Activated CD4-positive, CD25-positive, alpha-beta regulatory T cell treated with anti-CD3 and anti-CD28 coated beads, Interleukin-2, amount 50 U/mL, for 16 hours (primary cell): ENCODE results near the gene CBY1.

ENCODE experiments used
- DNase-seq: peaks from one replicate; pipeline ENCODE4 v3.0.0-alpha.2; 2020; ENCODE audit warnings: low read depth, low spot score

The CBY1 gene

DNA sequence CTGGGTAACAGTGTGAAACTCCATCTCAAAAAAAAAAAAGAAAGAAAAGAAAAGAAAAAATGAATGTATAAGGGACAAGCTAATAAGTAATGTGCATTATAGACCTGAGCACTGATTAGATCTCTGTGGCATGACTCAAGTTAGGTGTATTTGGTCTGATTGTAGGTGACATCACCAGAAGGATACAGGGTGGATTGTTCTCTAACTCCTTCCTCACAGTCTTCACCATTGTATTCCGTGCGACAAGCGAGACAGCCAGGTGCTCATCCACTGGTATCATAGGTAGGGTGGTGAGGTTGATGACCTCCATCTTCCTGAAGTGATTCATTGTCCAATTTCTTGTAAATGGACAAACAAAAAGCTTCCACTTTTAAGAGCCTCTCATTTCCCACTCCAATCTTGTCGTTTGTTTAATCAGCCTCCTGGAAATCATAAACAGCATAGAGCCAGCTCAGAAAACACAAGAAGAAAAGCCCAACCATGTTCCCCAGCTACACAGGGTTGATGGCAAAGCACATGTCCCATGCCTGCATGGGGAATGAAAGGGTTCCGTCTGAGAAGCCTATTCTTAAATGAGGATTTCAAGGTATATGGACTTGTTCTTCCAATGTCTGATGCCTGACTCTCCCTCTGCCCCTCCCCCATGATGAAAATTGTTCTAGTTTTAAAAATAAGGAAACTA is 6.5 kb upstream of the CBY1 start:
- no peak for DNase-seq

DNA sequence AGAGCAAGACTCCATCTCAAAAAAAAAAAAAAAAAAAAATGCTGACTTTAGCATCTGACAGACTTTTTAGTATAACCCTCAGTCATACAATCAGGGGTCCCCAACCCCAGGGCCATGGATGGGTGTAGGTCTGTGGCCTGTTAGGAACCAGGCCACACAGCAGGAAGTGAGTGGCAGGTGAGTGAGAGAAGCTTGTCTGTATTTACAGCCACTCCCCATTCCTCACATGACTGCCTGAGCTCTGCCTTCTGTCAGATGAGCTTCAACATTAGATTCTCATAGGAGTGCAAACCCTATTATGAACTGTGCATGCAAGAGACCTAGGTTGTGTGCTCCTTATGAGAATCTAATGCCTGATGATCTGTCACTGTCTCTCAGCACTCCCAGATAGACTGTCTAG is 3.6 kb upstream of the CBY1 start:
- DNase-seq: no peak

DNA sequence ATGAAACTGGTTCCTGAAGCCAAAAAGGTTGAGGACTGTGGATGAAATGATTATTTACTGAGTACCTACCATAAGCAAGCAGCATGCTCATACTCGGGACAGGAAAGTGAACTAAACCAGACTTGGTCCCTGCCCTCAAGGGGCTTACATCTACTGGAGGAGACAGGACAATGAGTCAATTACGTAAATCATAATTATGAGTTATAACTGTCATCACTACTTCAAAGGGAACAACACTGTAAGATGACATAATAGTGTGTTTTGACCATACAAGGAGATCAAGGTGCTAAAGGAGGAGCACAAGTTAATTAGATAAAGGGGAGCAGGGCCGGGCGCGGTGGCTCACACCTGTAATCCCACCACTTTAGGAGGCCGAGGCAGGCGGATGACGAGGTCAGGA is 2.7 kb upstream of the CBY1 start:
- DNase-seq: no peak

DNA sequence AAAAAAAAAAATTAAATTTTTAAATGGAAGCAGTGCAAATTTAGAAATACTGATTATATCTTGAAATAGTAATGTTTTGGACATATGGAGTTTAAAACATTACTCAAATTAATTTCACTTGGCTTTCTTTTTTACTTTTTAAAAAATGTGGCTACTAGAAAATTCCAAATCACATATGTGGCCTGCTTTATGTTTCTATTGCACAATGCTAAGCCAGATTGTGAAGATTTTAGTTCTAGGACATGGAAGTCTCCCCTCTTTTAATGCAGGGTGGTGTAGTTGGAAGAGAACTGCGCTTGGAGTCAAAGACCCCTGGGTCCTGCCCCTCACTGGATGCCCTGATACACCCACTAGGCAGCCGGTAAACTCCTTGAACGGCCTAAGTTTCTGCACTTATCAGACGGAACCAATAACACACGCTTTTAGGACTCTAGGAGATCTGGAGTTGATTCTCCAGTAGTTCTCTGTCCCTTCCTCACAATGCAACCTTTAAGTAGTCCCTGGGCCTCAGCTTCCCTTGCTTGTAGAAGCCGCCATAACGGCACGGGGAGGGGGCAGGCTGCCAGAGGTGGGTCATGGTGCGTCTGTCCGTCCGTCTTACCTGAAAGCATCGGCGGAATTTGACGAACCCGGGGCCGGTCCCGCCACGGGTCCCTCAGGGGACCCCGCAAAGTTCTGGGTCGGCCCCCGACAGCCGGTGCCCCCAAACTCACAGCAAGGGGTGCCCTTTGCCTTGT is 751 bp upstream of the CBY1 start:
- DNase-seq: no peak

DNA sequence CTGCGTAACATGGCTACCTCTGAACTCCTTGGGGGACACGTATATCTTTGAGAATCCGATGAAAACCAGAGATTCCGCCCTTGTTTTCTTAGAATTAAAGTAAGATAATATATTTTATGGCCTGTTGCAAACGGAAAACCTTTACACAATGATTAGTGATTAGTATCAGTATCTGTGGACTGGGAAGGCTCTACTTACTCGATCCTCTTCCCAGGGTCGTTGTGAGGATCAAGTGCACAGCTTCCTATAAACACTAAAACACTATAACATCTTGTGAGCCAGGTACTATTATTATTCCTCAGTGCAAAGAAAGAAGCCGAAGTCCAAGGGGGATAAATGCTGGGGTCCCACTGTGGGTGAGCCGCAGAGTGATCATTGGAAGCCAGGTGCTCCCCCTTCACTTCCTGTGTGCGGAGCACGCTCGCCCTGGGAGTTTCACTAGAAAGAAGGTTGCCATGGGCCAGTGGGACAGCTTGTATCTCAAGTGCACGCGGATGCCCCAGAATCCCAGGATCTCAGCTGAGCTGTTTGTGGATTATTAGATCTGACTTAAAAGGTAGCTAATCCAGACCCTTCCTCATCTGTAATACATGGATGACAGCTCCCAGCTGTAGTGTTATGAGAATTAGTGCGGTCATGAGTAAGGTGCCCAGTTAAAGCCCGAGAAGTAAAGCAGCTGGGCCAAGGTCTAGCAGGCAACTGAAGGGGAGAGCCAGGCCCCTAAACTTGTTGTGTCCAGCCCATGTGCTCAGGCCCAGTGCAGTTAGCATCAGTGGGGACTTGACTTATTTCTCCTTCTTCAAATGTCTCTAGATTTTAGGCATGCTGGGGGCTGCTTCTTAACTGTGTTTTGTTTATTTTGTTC is 839 bp downstream of the CBY1 start:
- DNase-seq: no peak

DNA sequence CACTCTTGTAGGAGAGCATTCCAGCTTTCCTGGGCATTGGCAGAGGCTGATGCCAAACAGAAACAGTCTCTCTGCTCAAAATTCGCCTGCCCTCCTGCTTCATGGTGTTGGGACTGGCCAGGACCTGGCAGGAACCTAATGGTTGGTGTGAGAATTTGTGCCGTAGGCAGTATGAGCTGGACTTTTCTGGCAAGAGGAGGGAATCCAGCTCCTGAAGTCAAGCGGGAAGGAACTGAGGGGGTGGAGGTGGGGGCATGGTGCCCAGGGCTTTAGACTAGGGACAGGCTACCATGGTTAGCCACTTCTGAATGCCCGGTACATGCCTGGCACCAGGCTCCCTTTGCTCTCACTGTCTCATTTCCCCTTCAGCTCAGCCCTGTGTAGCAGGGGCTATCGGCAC is 18.4 kb downstream of the CBY1 start:
- DNase-seq: no peak

DNA sequence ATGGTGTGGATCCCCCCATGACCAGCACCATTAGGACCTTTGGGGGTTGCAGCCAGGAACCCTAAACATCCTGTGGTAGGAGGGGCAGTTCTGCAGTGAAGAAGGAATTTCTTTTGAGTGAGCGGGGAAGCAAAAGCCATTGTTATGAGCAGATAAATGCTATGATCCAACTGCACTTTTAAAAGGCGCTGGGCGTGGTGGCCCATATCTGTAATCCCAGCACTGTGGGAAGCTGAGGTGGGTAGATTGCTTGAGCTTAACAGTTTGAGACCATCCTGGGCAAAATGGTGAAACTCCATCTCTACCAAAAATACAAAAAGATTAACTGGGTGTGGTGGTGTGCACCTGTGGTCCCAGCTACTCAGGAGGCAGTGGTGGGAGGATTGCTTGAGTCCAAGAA is 19.4 kb downstream of the CBY1 start:
- no peak for DNase-seq

DNA sequence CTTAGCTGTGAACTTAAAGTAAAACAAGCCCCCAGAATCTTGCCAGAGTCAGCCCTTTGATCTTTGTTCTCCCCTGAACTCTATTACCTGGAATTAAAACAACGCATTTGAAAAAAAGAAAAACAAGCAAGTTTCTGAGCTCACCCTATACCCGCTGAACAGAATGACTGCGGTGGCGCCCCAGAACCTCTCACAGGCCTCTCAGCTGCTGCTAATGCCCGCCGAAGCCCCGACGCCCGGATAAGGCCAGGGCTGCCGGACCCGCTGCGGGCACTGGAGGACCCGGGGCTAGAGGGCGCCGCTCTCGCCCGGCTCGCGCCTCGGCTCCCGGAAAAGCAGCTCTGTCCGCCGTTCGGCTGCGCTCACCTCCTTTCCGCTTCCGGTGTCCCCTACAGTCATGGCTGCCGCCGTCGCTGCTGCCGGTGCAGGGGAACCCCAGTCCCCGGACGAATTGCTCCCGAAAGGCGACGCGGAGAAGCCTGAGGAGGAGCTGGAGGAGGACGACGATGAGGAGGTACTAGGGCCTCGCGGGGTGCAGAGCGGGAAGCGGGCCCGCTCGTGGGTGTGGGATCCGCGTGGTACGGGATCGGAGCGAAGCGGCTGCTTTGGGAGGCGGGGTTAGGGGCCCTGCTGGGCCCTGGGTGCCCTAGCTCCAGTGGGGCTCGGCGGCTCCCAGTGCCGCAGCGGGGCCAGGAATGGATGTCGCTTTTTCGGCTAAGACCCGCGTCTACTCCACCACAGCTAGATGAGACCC is 25.3 kb downstream of the CBY1 start, which contains the start of gene TOMM22:
Gene TOMM22 (plus strand): TSS at position 376 of the 754 bp plus-strand sequence. CDS start 22 bp downstream, at position 398.
- DNase-seq: peak; percentile 71

DNA sequence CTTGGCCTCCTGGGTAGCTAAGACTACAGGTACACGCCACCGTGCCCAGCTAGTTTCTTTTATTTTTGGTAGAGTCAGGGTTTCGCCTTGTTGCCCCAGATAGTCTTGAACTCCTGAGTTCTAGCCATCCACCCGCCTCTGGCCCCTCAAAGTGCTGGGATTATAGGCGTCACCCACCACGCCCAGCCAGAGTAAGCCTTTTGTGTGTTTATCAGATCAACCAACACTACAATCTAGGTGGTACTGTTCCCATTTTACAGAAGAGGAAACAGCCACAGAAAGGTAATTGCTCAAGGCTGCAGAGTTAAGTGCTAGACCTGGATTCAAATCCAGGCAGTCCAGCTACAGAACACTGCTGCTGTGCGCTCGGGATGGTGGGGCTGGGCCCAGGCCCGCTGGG is 28.5 kb downstream of the CBY1 start:
- DNase-seq: no peak

DNA sequence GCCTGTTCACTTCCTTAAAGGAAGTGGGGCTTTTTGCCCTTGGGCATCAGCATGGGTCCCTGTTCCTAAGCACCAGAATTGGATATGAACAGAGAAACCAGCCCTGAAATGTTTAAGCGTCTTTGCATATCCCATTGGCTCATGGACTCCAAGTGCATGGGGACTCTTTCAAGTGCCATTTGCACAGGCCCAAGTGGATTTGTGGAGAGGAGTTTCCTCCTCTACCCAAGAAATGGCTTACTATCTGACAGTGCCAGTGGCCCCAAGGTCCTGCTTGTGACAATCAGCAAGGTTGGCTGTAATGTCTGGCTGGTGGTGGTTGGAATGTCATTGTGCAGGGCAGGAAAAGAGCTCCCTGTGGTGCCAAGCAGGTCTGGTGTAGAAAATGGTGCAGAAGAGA is 29.3 kb downstream of the CBY1 start:
- DNase-seq: no peak

DNA sequence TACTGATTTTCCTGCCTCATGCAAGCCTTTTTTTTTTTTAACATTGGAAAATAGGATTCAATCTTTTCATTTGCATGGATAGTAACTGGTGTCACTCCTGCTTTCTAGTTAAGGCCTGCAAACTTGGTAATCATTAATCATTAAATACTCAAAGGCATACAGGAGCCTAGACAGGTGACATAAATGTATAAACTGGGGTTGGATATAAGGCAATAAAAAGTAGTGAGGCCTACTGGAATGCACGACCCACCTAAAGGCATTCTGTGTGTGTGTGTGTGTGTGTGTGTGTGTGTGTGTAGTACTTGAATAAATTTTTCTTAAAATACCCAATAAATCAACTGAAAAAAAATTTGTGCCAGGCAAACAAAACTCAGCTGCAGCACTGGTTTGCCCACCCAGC is 33.2 kb downstream of the CBY1 start:
- no peak for DNase-seq

DNA sequence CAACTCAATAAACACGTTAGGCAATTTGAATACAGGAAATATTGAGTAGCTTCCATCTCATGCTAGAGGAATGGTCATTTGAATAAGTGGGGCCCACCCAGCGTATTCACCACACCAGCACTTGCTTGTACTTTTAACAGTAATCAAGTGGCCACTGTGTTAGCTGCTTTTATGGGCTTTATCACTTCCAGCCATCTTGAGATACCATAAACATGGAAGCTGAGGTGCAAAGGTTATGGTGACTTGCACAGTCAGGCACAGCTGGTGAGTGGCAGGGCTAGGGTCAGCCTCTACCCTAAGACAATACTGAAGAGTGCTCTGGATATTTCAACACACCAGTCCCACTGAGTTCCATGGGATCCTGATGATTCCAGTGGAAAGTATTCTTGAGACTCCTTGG is 37.6 kb downstream of the CBY1 start:
- no peak for DNase-seq

DNA sequence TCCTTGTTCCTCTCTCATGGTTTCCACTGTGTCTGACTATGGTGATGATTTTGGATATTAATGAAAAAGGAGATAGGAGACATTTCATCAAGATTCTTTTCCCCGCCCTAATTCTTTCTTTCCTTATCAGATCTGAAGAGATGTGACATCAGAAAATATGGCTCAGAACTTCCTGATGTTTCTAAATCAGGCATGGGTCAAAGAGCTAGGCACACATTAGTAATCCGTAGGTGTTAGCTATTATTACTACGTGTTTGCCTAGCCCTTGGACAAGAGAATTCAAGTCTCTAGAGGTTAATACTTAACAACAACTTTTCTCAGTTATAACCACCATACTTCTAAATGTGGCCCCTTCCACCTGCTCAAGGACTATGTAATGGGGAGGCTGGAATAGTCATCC is 38.5 kb downstream of the CBY1 start:
- DNase-seq: no peak

DNA sequence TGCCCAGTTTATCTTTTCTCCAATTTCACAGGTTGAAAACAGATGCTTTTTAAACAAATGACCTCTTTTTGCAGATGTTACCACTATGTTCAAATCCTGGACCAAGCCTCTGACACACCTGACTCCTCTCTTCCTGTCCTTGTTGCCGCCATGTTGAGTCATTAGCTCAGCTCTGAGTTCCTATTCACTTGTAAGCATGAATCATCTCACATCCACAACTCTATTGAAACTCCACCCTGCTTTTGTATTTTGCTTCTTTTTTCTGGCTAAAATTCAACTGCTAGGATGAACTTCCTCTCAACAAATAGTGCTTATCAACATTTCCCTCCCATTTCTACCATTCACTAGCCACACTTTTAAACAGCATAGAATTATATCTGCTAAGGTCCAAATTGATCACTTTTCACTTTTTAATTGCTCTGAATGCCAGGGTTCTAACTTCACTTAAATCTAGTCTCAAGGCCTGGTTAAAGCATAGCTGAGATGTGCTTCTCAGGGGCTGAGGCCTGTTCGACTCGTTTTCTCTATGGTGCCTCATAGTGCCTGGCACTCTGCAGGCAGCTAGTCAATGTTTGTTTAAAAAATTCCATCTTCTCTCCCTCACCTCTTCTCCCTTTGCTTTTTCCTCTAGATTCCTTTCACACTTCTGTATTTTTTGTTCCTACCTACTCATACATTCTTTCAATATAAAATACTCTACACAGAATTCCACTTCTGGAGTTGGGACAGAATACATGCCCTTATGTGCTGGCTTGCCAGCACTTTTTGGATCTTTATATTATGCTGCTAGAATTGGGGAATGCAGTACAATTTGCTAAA is 40.4 kb downstream of the CBY1 start:
- DNase-seq: peak; percentile 22

DNA sequence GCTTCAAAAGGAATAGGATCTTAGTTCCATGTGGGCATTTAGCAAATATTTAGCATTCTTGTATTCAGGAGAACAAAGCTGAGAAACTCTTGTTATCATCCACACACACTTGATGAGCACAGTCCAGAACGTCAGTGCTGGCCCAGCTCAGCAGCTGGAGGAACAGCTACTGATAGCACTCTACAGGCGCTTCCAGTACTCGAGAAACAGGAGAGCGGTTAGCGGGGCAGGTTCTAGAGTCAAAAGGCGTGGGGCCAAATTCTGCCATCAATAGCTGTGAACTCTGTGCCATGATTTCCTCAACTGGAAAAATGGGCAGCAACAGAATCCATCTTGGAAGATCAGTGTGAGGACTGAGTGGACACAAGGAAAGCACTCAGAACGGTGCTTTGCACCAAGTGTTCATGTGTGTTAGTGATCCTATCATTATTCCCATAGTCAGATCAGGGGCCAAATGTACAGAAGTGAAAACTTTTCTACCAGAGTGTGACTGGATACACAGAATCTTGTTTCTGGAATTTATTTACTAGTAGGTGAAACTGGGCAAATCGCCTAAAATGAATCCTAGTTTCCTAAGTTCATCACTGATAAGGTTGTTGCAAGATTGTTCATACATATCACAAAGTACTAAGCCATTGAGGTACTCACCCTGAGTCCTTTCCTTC is 41.1 kb downstream of the CBY1 start:
- DNase-seq: no peak

DNA sequence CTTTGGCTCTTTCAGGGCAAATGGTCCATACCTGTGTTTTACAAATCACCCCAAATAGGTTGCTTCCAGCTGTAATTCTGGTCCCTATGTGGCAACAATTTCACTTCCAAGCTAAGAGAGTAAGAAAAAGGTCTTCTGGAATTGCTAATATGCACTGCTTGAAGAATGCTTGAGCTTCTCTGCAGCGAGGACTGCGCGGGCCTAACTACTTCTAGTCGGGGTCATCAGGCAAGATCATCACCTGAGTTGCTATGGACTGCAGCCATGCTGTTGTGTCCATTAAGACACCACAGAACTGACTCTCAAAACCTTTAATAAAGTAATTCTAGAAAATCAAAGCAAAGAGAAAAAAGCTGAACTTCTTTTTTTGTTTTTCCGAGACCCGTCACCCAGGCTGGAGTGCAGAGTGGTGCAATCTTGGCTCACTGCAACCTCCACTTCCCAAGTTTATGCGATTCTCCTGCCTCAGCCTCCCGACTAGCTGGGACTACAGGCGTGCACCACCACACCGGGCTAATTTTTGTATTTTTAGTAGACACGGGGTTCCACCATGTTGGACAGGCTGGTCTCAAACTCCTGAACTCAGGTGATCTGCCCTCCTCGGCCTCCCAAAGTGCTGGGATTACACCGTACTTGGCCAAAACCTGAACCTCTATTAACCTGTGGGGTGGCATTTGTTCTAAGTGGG is 42.1 kb downstream of the CBY1 start:
- no peak for DNase-seq

DNA sequence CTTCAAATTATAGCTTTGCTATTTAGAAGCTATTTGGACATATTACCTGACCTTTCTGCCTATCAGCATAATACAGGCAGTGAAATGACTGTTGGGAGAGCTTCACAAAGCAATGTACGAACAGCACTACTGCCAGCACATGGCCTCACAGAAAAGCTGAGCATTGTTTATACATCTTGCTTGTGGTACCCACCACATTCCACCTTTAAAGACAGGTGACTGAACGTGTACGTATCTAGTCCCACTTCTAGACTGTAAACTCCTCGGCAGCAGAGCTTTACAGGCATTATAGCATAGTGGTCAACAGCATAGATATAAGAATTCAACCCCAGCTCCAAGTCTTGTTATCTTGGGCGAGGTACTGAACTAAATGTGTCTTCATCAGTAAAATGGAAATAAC is 42.7 kb downstream of the CBY1 start:
- no peak for DNase-seq

DNA sequence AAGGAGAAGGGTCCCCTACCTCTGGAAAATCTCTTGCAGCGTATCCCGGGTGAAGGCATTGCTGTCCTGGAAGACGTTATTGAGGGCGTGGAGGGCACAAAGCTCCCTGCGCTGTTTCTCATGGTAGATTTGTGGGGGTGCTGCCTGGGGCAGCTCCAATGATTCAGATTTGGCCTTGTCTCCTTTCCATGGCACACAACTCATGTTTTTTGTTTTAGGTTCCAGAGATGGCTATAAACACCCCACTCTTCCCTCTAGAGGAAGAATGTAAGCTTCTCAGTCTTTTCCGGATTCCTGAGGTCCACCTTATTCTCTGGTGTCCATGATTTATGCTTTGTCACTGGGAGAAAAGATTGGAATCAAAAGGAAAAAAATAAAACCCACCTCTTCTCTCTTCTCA is 43.3 kb downstream of the CBY1 start:
- DNase-seq: no peak

DNA sequence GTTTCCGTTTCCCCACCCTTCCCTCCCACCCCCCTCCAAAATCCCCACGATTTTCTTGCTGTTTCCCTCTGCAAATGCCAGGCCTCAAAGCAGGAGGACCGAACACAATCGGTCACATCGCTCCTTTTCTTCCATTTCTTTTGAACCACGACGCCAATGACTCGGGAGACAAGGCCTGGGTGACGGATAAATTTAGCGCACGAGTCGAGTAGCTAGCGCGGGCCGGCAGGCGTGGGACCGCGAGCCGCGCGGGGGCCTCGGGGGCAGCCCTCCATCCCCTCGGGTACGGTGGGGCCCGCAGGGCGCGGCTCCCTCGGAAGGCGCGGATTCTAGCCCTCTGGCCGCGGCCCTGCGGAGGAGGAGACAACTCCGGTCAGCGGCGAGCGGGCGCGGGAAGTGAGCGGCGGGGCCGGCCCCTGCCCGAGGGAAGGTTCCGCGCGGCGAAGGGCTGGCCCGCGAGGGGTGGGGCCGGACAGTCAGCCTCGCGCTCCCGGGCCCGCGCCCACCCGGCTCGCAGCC is 43.9 kb downstream of the CBY1 start:
- DNase-seq: no peak
